Glutamatergic neuron (in vitro differentiated cells): ENCODE data around the gene PI4KA. TPM values are rescaled to one million over a fixed set of nuclear protein-coding genes. Genes with fewer than 3 reads are reported as not detected.
A peak's percentile ranks its signal among the peaks of the same experiment; 100 is the strongest.

Source experiments
- DNase-seq: peaks from one replicate; pipeline ENCODE4 v3.0.0; 2022
- H3K27ac Mint-ChIP-seq: one replicate; pipeline ENCODE4 v1.8.0; 2020; ENCODE audit warnings: mild to moderate bottlenecking, mixed read lengths, inconsistent platforms; ENCODE audit not compliant: unreplicated experiment
- H3K27me3 Mint-ChIP-seq: one replicate; pipeline ENCODE4 v1.8.0; 2020; ENCODE audit warnings: mild to moderate bottlenecking, moderate library complexity, mixed read lengths, inconsistent platforms; ENCODE audit not compliant: unreplicated experiment
- H3K36me3 Mint-ChIP-seq: one replicate; pipeline ENCODE4 v1.8.0; 2020; ENCODE audit warnings: mild to moderate bottlenecking, mixed read lengths, inconsistent platforms; ENCODE audit not compliant: unreplicated experiment
- H3K4me1 Mint-ChIP-seq: one replicate; pipeline ENCODE4 v1.8.0; 2020; ENCODE audit warnings: mild to moderate bottlenecking, low read depth, mixed read lengths, inconsistent platforms; ENCODE audit not compliant: unreplicated experiment
- H3K4me3 Mint-ChIP-seq: one replicate; pipeline ENCODE4 v1.8.0; 2020; ENCODE audit warnings: mild to moderate bottlenecking, mixed read lengths, inconsistent platforms; ENCODE audit not compliant: unreplicated experiment
- H3K9me3 Mint-ChIP-seq: one replicate; pipeline ENCODE4 v1.8.0; 2020; ENCODE audit warnings: mild to moderate bottlenecking, moderate library complexity, mixed read lengths, inconsistent platforms; ENCODE audit not compliant: unreplicated experiment
- CTCF ChIP-seq: fragments of 200-600 bp; sonication (generic); IDR thresholded peaks from one replicate; pipeline ENCODE4 v1.5.0; 2021; ENCODE audit not compliant: partially characterized antibody, unreplicated experiment
- total RNA-seq: library from RNA; stranded (reverse); fragmentation: NEBNext Ultra II Directional; extraction: Animal tissue kit (Norgen Biotek cat#: 25700); gene quantifications from one replicate; pipeline ENCODE4 v1.2.1, GENCODE V29; 2021; ENCODE audit not compliant: unreplicated experiment

The PI4KA gene
- total RNA-seq, 1 donor from 2014 or later: 165 TPM

GRCh38 chr22:20864186-20864908 is 5.7 kb upstream of the PI4KA start:
- no peak overlapping the region for H3K27ac Mint-ChIP-seq
- no peak for TF ChIP-seq CTCF
- peak overlapping the region; percentile 52 for H3K4me3 Mint-ChIP-seq
- H3K9me3 Mint-ChIP-seq: peaks cover 3% of the 10 kb centered on the region
- no peak for DNase-seq
- H3K4me1 Mint-ChIP-seq: peaks cover 24% of the 10 kb centered on the region
- H3K36me3 Mint-ChIP-seq: no peaks in the 10 kb centered on the region
- peaks cover 4% of the 10 kb centered on the region for H3K27me3 Mint-ChIP-seq

- DNase-seq: no peak
- Mint-ChIP-seq H3K27me3 (peaks cover 2% of the 10 kb centered on the region), H3K9me3 (peaks cover under 1% of the 10 kb centered on the region), H3K4me3 (no peak overlapping the region), H3K27ac (no peak overlapping the region), H3K4me1 (peaks cover 19% of the 10 kb centered on the region), H3K36me3 (no peaks in the 10 kb centered on the region)
- TF ChIP-seq CTCF: no peak
Measured at GRCh38 chr22:20863366-20863765, 4.8 kb upstream of the PI4KA start.

DNA sequence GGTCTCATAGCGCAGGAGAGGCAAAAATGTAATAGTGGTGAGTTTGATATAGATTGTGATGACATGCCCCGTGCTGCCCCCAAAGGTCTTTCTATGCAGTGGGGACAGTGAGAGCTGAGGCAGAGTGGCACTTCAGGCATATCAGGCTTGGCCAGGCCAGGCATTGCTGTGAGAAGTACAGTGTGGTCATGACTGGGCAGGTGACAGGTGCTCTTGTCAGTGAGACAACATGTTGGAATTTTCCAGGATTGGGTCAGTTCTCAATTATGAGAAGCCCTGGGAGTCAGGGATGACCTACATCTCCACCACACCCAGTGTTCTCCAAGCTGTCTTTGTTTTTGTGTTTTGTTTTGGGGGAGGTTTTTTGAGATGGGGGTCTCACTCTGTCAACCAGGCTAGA is 3.9 kb upstream of the PI4KA start:
- Mint-ChIP-seq H3K9me3 (no peaks in the 10 kb centered on the region), H3K27ac (no peak overlapping the region), H3K4me1 (peaks cover 18% of the 10 kb centered on the region), H3K27me3 (peaks cover 8% of the 10 kb centered on the region), H3K36me3 (no peaks in the 10 kb centered on the region), H3K4me3 (peak overlapping the region; percentile 53)
- no peak for TF ChIP-seq CTCF
- no peak for DNase-seq

- peak overlapping the region; percentile 20 for H3K27ac Mint-ChIP-seq
- no peaks in the 10 kb centered on the region for H3K36me3 Mint-ChIP-seq
- TF ChIP-seq CTCF: no peak
- no peak for DNase-seq
- peaks cover 9% of the 10 kb centered on the region for H3K27me3 Mint-ChIP-seq
- no peaks in the 10 kb centered on the region for H3K9me3 Mint-ChIP-seq
- peak overlapping the region; percentile 90 for H3K4me3 Mint-ChIP-seq
- H3K4me1 Mint-ChIP-seq: peaks cover 17% of the 10 kb centered on the region
Measured at GRCh38 chr22:20859615-20860014, 1.0 kb upstream of the PI4KA start.

- H3K27me3 Mint-ChIP-seq: peaks cover 12% of the 10 kb centered on the region
- peak; percentile 96 for DNase-seq
- TF ChIP-seq CTCF: no peak
- no peaks in the 10 kb centered on the region for H3K36me3 Mint-ChIP-seq
- H3K4me1 Mint-ChIP-seq: peaks cover 21% of the 10 kb centered on the region
- H3K4me3 Mint-ChIP-seq: peak overlapping the region; percentile 95
- peak overlapping the region; percentile 87 for H3K27ac Mint-ChIP-seq
- H3K9me3 Mint-ChIP-seq: no peaks in the 10 kb centered on the region
Measured at GRCh38 chr22:20857838-20858614, 585 bp downstream of the PI4KA start.
